K562 (cell line): ENCODE data around the gene SP2. TPM values are rescaled to one million over a fixed set of nuclear protein-coding genes. Genes with fewer than 3 reads are reported as not detected.

ENCODE experiments used
- BCOR ChIP-seq: fragments of 450-650 bp; IDR thresholded peaks from 2 replicates; pipeline ENCODE4 v1.6.1; 2016
- CBFA2T3 ChIP-seq: fragments of 450-650 bp; IDR thresholded peaks from 2 replicates; pipeline ENCODE4 v1.6.1; 2017
- KAT7 ChIP-seq: sonication (generic); formaldehyde crosslinking; IDR thresholded peaks from 2 replicates; pipeline ENCODE4 v1.8.0; 2022; ENCODE audit warnings: missing genetic modification reagents, mild to moderate bottlenecking, borderline replicate concordance
- MEIS2 ChIP-seq: fragments of 450-650 bp; IDR thresholded peaks from 2 replicates; pipeline ENCODE4 v1.6.1; 2014; ENCODE audit warnings: mild to moderate bottlenecking; ENCODE audit not compliant: partially characterized antibody
- NCOR1 ChIP-seq: fragments of 450-650 bp; IDR thresholded peaks from 2 replicates; pipeline ENCODE4 v1.6.1; 2016; ENCODE audit warnings: mild to moderate bottlenecking, moderate library complexity
- POLR3G ChIP-seq: IDR thresholded peaks from 2 replicates; pipeline ENCODE4 v1.6.1; 2011; ENCODE audit not compliant: insufficient read length, insufficient replicate concordance; ENCODE audit errors: extremely low read depth
- SAP30 ChIP-seq: fragments of 200-600 bp; sonication (generic); IDR thresholded peaks from 2 replicates; pipeline ENCODE4 v1.6.1; 2012; ENCODE audit warnings: borderline replicate concordance, low read depth, mild to moderate bottlenecking, moderate library complexity, low read length, control low read depth, inconsistent platforms; ENCODE audit not compliant: insufficient read depth, poor library complexity, severe bottlenecking
- SMARCE1 ChIP-seq: fragments of 450-650 bp; IDR thresholded peaks from 2 replicates; pipeline ENCODE4 v1.7.1; 2016; ENCODE audit warnings: mild to moderate bottlenecking
- XRCC3 ChIP-seq: fragments of 450-650 bp; IDR thresholded peaks from 2 replicates; pipeline ENCODE4 v1.6.1; 2017; ENCODE audit warnings: mild to moderate bottlenecking, moderate library complexity
- ZEB2 ChIP-seq: fragments of 450-650 bp; IDR thresholded peaks from 2 replicates; pipeline ENCODE4 v1.6.1; 2016
- ZNF316 ChIP-seq: fragments of 450-650 bp; IDR thresholded peaks from 2 replicates; pipeline ENCODE4 v1.6.1; 2016
- polyA plus RNA-seq, 8 experiments: library from polyadenylated mRNA; depleted of rRNA in 4 of 8; stranded (reverse) in 5 of 8; unstranded in 3 of 8; fragments of >200 nt; fragmentation: Nextera tagmentation in 2 of 8; fragmentation: Illumina TruSeq in 1 of 8; extraction: Ambion mirVana in 2 of 8; extraction: Trizol in 1 of 8; gene quantifications; 2 replicates each; pipeline versions ENCODE4 v1.2.1 to v1.2.3, GENCODE V29; 2011 to 2014; ENCODE audit warnings: inconsistent platforms in 1 of 8, missing spikeins in 1 of 8
- total RNA-seq, 7 experiments: library from RNA; depleted of rRNA in 6 of 7; stranded (reverse); fragments of >200 nt in 6 of 7; fragmentation: Illumina TruSeq in 2 of 7; extraction: Trizol in 2 of 7; gene quantifications; 2 replicates each; pipeline versions ENCODE4 v1.2.1 to v1.2.3, GENCODE V29; 2011 to 2021; ENCODE audit warnings: low replicate concordance in 1 of 7
- TF ChIP-seq, protein P1 (sequence below), 2 experiments: fragments of 450-650 bp in 1 of 2; sonication (generic) in 1 of 2; formaldehyde crosslinking in 1 of 2; IDR thresholded peaks in 1 of 2; conservative IDR thresholded peaks in 1 of 2; 2 replicates each; pipeline versions ENCODE4 v1.6.1 to v1.8.1; 2016 to 2023; ENCODE audit warnings: mild to moderate bottlenecking in 2 of 2, moderate library complexity in 2 of 2, inconsistent platforms in 1 of 2, missing genetic modification reagents in 1 of 2
- TF ChIP-seq, protein P2 (sequence below): fragments of 250-450 bp; sonication (Bioruptor Pico); IDR thresholded peaks from 2 replicates; pipeline ENCODE4 v1.4.0; 2020; ENCODE audit warnings: borderline replicate concordance
- TF ChIP-seq, protein P3 (sequence below), 2 experiments: fragments of 200-800 bp in 1 of 2; sonication (Bioruptor generic) in 1 of 2; sonication (generic) in 1 of 2; formaldehyde crosslinking in 1 of 2; IDR thresholded peaks in 1 of 2; conservative IDR thresholded peaks in 1 of 2; 2 replicates each; pipeline versions ENCODE4 v1.5.0 to v1.6.1; 2016 to 2020; ENCODE audit warnings: missing compliant biosample characterization in 1 of 2, missing genetic modification characterization in 1 of 2, missing genetic modification reagents in 1 of 2

The SP2 gene
- total and polyA plus RNA-seq, 9 of the 15 experiments (the other 6 are each of a cell fraction or from before 2014, with no cell fraction given): 0.77 to 22.3 (median 2.3) TPM

DNA sequence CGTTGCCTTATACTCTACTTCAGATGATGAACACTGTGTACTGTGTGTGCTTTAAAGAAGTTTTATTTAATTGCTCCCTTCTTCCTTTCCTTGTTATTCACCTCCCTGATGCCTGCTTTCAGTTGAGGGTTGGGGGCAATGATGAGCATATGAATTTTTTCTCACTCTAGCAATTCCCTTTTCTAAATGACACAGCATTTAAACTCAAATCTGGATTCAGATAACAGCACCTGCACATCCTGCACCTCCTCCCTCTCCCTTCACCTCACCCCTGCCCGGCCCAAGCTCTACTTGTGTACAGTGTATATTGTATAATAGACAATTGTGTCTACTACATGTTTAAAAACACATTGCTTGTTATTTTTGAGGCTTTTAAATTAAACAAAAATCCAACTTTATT, 32.4 kb downstream of the SP2 start (continued):
- TF ChIP-seq, protein P1, sequence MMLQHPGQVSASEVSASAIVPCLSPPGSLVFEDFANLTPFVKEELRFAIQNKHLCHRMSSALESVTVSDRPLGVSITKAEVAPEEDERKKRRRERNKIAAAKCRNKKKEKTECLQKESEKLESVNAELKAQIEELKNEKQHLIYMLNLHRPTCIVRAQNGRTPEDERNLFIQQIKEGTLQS (IDR thresholded peaks at IDR 0.05): no peak
- TF ChIP-seq, protein P1 (CRISPR knock-in tag; conservative IDR thresholded peaks at IDR 0.05): no peak
- TF ChIP-seq POLR3G: no peak
- no peak for TF ChIP-seq KAT7 (CRISPR knock-in tag)
- TF ChIP-seq ZEB2: 0 out of 2 replicates have a peak, but pooled peaks have one; percentile 58
- peak; percentile 83 for TF ChIP-seq ZNF316
- TF ChIP-seq MEIS2: no peak
- TF ChIP-seq SMARCE1: peak; percentile 66; the same call in 1 of the 2 replicates
- TF ChIP-seq SAP30: no peak
- no peak for TF ChIP-seq XRCC3
- TF ChIP-seq, protein P2, sequence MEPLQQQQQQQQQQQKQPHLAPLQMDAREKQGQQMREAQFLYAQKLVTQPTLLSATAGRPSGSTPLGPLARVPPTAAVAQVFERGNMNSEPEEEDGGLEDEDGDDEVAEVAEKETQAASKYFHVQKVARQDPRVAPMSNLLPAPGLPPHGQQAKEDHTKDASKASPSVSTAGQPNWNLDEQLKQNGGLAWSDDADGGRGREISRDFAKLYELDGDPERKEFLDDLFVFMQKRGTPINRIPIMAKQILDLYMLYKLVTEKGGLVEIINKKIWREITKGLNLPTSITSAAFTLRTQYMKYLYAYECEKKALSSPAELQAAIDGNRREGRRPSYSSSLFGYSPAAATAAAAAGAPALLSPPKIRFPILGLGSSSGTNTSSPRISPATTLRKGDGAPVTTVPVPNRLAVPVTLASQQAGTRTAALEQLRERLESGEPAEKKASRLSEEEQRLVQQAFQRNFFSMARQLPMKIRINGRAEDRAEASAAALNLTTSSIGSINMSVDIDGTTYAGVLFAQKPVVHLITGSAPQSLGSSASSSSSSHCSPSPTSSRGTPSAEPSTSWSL: no peak
- TF ChIP-seq, protein P3, sequence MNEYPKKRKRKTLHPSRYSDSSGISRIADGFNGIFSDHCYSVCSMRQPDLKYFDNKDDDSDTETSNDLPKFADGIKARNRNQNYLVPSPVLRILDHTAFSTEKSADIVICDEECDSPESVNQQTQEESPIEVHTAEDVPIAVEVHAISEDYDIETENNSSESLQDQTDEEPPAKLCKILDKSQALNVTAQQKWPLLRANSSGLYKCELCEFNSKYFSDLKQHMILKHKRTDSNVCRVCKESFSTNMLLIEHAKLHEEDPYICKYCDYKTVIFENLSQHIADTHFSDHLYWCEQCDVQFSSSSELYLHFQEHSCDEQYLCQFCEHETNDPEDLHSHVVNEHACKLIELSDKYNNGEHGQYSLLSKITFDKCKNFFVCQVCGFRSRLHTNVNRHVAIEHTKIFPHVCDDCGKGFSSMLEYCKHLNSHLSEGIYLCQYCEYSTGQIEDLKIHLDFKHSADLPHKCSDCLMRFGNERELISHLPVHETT (CRISPR knock-in tag; conservative IDR thresholded peaks at IDR 0.05 in 1 of 2, IDR thresholded peaks at IDR 0.05 in 1 of 2): no peak
- no peak for TF ChIP-seq BCOR
- peak; percentile 25; the same call in 1 of the 2 replicates for TF ChIP-seq CBFA2T3
- TF ChIP-seq NCOR1: peak; percentile 16; the same call in 1 of the 2 replicates
